Measurements from ENCODE around the gene CTNND2.

GRCh38 chr5:11047625-11048024 is 856.6 kb downstream of the CTNND2 start:
- TF ChIP-seq ZBTB5 (IDR thresholded peaks at IDR 0.05) = no peak
- no peak for TF ChIP-seq ZBTB33 (CRISPR knock-in tag; IDR thresholded peaks at IDR 0.05)

Data from K562 (cell line).